Gastroesophageal sphincter (tissue), 4 donors: ENCODE measurements around the gene FBXO38. TPM values are rescaled to one million over a fixed set of nuclear protein-coding genes. Genes with fewer than 3 reads are reported as not detected.

Source experiments
- ATAC-seq: fragments of 150-250 bp; one replicate; pipeline ENCODE4 v1.9.1; 2016; ENCODE audit warnings: mild to moderate bottlenecking, moderate library complexity
- H3K27ac ChIP-seq, 4 donors: fragments of 200-600 bp; sonication (generic) in 3 of 4; 1 replicate in 3 of 4; 2 replicates in 1 of 4; pipeline ENCODE4 v1.5.1; 2016 to 2019
- H3K27me3 ChIP-seq: fragments of 200-600 bp; sonication (generic); one replicate; pipeline ENCODE4 v1.5.1; 2019
- H3K36me3 ChIP-seq, 2 donors: fragments of 200-600 bp; sonication (generic); one replicate each; pipeline ENCODE4 v1.5.1; 2019; ENCODE audit warnings: control low read depth in 1 of 2
- H3K4me1 ChIP-seq, 3 donors: fragments of 200-600 bp; sonication (generic); 1 replicate in 2 of 3; 2 replicates in 1 of 3; pipeline ENCODE4 v1.5.1; 2016 to 2019; ENCODE audit warnings: control low read depth in 2 of 3
- H3K4me3 ChIP-seq, 2 donors: fragments of 200-600 bp; sonication (generic); one replicate each; pipeline ENCODE4 v1.5.1; 2019; ENCODE audit warnings: mild to moderate bottlenecking in 1 of 2, moderate library complexity in 1 of 2
- H3K9me3 ChIP-seq, 3 donors: fragments of 200-600 bp; sonication (generic); one replicate each; pipeline ENCODE4 v1.5.1; 2017 to 2019; ENCODE audit warnings: control low read depth in 2 of 3
- EP300 ChIP-seq: sonication (generic); formaldehyde crosslinking; IDR thresholded peaks from one replicate; pipeline ENCODE4 v1.6.1; 2017; ENCODE audit warnings: antibody characterized with exemption, mild to moderate bottlenecking
- POLR2A ChIP-seq, 2 donors: fragments of 450-650 bp; IDR thresholded peaks; one replicate each; pipeline ENCODE4 v1.6.1; 2017; ENCODE audit warnings: antibody characterized with exemption in 2 of 2, mild to moderate bottlenecking in 2 of 2, moderate library complexity in 1 of 2
- POLR2AphosphoS5 ChIP-seq: sonication (generic); formaldehyde crosslinking; IDR thresholded peaks from one replicate; pipeline ENCODE4 v1.6.1; 2017; ENCODE audit warnings: antibody characterized with exemption
- WGBS, 2 donors: methylation state at CpG; one replicate each; pipeline ENCODE4 v1.1.5; 2018; ENCODE audit warnings: low coverage in 1 of 2; 5-methylcytosine and 5-hydroxymethylcytosine counted together
- total RNA-seq, 4 donors: library from RNA; depleted of rRNA; stranded (reverse); fragments of >200 nt; gene quantifications; one replicate each; pipeline ENCODE4 v1.1.0, GENCODE V29; 2016
- TF ChIP-seq, protein P1 (sequence below), 4 experiments: fragments of 200-600 bp in 2 of 4; fragments of 450-650 bp in 2 of 4; sonication (generic) in 1 of 4; IDR thresholded peaks; one replicate each; pipeline ENCODE4 v1.5.1; 2017 to 2019; ENCODE audit warnings: antibody characterized with exemption in 4 of 4, mild to moderate bottlenecking in 2 of 4, moderate library complexity in 2 of 4

FBXO38 gene
- total RNA-seq, 4 donors from 2014 or later = 29.6 to 80.2 (median 40.7) TPM

DNA sequence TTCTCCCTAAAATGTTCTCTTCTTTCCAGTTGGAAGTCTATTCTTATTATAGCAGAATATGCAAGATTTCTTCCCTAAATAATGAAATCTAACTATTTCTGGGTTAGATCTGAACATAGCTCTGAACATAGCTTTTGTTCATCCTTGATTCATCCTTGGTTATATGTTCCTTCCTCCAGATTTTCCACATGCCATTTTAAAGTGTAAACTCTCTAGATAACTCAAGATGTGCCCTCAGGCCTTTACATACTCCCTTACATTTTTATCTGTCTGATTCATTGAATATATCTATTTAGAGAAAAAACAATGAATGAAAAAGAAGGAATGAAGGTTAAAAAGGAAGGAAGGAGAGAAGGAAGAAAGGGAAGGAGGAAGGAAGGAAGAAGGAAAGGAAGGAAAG is 100.9 kb downstream of the FBXO38 start:
- Histone ChIP-seq H3K4me3 (no peak overlapping the region), H3K9me3 (no peaks in the 10 kb centered on the region), H3K36me3 (no peaks in the 10 kb centered on the region), H3K4me1 (peaks cover 0 to 14% (median 3%) of the 10 kb centered on the region in 3 donors), H3K27me3 (no peaks in the 10 kb centered on the region), H3K27ac (no peak overlapping the region)
- TF ChIP-seq POLR2A (IDR thresholded peaks at IDR 0.05) (no peak), POLR2AphosphoS5 (no peak), EP300 (no peak)
- TF ChIP-seq, protein P1, sequence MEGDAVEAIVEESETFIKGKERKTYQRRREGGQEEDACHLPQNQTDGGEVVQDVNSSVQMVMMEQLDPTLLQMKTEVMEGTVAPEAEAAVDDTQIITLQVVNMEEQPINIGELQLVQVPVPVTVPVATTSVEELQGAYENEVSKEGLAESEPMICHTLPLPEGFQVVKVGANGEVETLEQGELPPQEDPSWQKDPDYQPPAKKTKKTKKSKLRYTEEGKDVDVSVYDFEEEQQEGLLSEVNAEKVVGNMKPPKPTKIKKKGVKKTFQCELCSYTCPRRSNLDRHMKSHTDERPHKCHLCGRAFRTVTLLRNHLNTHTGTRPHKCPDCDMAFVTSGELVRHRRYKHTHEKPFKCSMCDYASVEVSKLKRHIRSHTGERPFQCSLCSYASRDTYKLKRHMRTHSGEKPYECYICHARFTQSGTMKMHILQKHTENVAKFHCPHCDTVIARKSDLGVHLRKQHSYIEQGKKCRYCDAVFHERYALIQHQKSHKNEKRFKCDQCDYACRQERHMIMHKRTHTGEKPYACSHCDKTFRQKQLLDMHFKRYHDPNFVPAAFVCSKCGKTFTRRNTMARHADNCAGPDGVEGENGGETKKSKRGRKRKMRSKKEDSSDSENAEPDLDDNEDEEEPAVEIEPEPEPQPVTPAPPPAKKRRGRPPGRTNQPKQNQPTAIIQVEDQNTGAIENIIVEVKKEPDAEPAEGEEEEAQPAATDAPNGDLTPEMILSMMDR (IDR thresholded peaks at IDR 0.05) = no peak
- ATAC-seq = no peak

DNA sequence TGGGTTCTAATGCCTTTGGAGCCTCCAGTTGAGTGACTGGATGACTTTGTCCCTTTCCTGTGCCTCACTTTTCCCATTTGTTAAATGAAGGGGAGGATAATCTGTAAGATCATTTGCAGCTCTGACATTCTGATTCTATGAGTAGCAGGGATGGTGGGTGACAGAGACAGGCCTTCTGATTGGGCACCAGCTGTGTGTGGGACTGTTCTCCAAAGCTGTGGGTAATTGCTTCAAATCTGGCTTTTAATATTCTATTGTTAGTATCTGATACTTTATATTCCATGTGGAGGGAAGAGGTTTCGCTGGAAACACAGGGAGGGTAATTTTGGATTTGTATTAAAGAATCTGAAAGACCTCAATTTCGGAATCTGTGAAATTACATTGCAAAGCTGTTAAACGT is 102.7 kb downstream of the FBXO38 start:
- no peak for ATAC-seq
- 69 to 77% methylated on average over 3 of the region's 3 CpGs for WGBS, 2 donors

DNA sequence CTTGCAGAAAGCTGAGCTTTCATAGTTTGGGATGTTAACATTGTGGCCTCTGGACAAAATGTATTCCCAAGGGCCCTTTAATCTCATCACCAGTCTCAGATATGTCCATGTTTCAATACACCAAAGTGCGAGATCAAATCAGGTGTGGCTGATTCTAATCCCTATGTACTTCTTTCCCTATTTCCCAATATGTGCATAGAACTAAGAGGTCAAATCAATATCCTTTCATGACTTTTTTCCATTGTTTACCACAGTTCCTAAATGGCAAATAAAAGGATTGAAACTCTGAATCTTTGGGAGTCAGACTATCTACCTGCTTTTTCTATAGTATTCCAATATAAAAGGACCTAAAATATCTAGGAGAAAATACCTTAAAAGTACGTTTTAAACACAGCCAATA is 105.0 kb downstream of the FBXO38 start:
- no peak for ATAC-seq
- Histone ChIP-seq H3K36me3 (no peaks in the 10 kb centered on the region), H3K9me3 (no peaks in the 10 kb centered on the region), H3K27me3 (peaks cover 3% of the 10 kb centered on the region), H3K4me1 (peaks cover 0 to 8% (median 4%) of the 10 kb centered on the region in 3 donors), H3K27ac (no peak overlapping the region), H3K4me3 (no peak overlapping the region)
- WGBS, 2 donors = 72 to 74% methylated on average over 2 of the region's 2 CpGs
- TF ChIP-seq POLR2AphosphoS5 = no peak
- no peak for TF ChIP-seq EP300
- TF ChIP-seq, protein P1 (IDR thresholded peaks at IDR 0.05) = no peak

More for the DNA sequence above, 102.7 kb downstream of the FBXO38 start:
- Histone ChIP-seq H3K27ac (no peak overlapping the region), H3K36me3 (no peaks in the 10 kb centered on the region), H3K27me3 (no peaks in the 10 kb centered on the region), H3K9me3 (no peaks in the 10 kb centered on the region), H3K4me3 (no peak overlapping the region), H3K4me1 (peaks cover 0 to 16% (median 4%) of the 10 kb centered on the region in 3 donors)
- TF ChIP-seq POLR2AphosphoS5 = no peak
- no peak for TF ChIP-seq EP300
- TF ChIP-seq POLR2A (IDR thresholded peaks at IDR 0.05) = no peak
- TF ChIP-seq, protein P1 (IDR thresholded peaks at IDR 0.05) = no peak

- WGBS, 2 donors = 68 to 90% methylated on average over 6 to 9 of the region's 10 CpGs
- Histone ChIP-seq H3K9me3 (no peaks in the 10 kb centered on the region), H3K4me1 (peaks cover 0 to 8% (median 4%) of the 10 kb centered on the region in 3 donors), H3K36me3 (no peaks in the 10 kb centered on the region), H3K4me3 (no peak overlapping the region), H3K27ac (no peak overlapping the region), H3K27me3 (peaks cover 3% of the 10 kb centered on the region)
- ATAC-seq = no peak
- TF ChIP-seq, protein P1 (IDR thresholded peaks at IDR 0.05) = no peak
- no peak for TF ChIP-seq EP300
- no peak for TF ChIP-seq POLR2A (IDR thresholded peaks at IDR 0.05)
- TF ChIP-seq POLR2AphosphoS5 = no peak
Measured at GRCh38 chr5:148491015-148491792, 107.4 kb downstream of the FBXO38 start.

- WGBS, 2 donors = 49 to 90% methylated on average over 2 to 4 of the region's 6 CpGs
- Histone ChIP-seq H3K27me3 (peaks cover 3% of the 10 kb centered on the region), H3K27ac (no peak overlapping the region), H3K4me3 (no peak overlapping the region), H3K9me3 (no peaks in the 10 kb centered on the region), H3K36me3 (no peaks in the 10 kb centered on the region), H3K4me1 (peaks cover 0 to 8% (median 4%) of the 10 kb centered on the region in 3 donors)
- ATAC-seq = no peak
- TF ChIP-seq, protein P1 (IDR thresholded peaks at IDR 0.05) = no peak
- no peak for TF ChIP-seq POLR2AphosphoS5
- no peak for TF ChIP-seq POLR2A (IDR thresholded peaks at IDR 0.05)
- no peak for TF ChIP-seq EP300
Measured at GRCh38 chr5:148491793-148492184, 108.0 kb downstream of the FBXO38 start.
